Breast epithelium (tissue), 3 donors: ENCODE measurements around the gene RAB3GAP1.

Source experiments
- CTCF ChIP-seq, 3 donors: fragments of 450-650 bp; IDR thresholded peaks; one replicate each; pipeline ENCODE4 v1.5.1; 2016 to 2017; ENCODE audit warnings: antibody characterized with exemption in 3 of 3, mild to moderate bottlenecking in 3 of 3, moderate library complexity in 3 of 3
- POLR2AphosphoS5 ChIP-seq, 3 donors: sonication (generic); formaldehyde crosslinking; IDR thresholded peaks; one replicate each; pipeline ENCODE4 v1.6.1; 2017; ENCODE audit warnings: antibody characterized with exemption in 3 of 3

- TF ChIP-seq POLR2AphosphoS5 (IDR thresholded peaks at IDR 0.05) (no peak), CTCF (IDR thresholded peaks at IDR 0.05) (no peak)
Observed at GRCh38 chr2:135023886-135024485, 28.1 kb upstream of the RAB3GAP1 start.
